ENCODE measurements around the gene SLC36A3. TPM values are rescaled to one million over a fixed set of nuclear protein-coding genes. Genes with fewer than 3 reads are reported as not detected.

SLC36A3 gene
- not detected for total RNA-seq
- not detected for polyA plus RNA-seq

DNA sequence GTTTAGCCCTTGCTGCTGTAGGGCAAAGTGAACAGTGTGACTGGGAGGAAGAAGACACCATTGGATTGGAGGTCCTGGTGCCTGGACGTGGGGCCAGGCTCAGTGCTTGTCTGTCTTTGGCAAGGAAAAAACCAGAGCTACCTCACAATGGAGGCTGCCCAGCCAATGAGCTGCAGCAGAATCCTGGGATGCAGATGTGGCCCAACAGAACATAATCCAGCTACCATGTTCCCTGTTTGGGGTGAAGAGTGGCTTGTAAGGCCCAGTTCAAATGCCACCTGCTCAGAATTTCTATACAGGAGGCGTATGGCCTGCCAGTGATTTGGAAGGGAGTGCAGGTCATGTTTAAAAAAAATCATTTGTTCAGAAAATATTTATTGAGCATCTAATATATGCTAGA, at the start of gene SLC36A3:
SLC36A3 (minus strand) TSS at position 101 of the 400 bp plus-strand sequence. CDS start 412 bp downstream, outside the sequence.
- H3K9me3 ChIP-seq: no peaks in the 10 kb centered on the region
- WGBS, 2 donors: 73 to 82% methylated on average over 2 of the region's 2 CpGs
- H3K4me3 ChIP-seq: no peak within 1 kb of the TSS
- no peaks in the 10 kb centered on the region for H3K4me1 ChIP-seq
- no peak within 1 kb of the TSS for H3K27ac ChIP-seq
- intact Hi-C loops (cut with DNase I): no loop called here
- H3K36me3 ChIP-seq: no peaks in the 10 kb centered on the region
- TF ChIP-seq EP300 (IDR thresholded peaks at IDR 0.05): no peak
- no peak for TF ChIP-seq POLR2AphosphoS5 (IDR thresholded peaks at IDR 0.05)
- no peak for TF ChIP-seq POLR2A (IDR thresholded peaks at IDR 0.05)
- TF ChIP-seq, protein P1, sequence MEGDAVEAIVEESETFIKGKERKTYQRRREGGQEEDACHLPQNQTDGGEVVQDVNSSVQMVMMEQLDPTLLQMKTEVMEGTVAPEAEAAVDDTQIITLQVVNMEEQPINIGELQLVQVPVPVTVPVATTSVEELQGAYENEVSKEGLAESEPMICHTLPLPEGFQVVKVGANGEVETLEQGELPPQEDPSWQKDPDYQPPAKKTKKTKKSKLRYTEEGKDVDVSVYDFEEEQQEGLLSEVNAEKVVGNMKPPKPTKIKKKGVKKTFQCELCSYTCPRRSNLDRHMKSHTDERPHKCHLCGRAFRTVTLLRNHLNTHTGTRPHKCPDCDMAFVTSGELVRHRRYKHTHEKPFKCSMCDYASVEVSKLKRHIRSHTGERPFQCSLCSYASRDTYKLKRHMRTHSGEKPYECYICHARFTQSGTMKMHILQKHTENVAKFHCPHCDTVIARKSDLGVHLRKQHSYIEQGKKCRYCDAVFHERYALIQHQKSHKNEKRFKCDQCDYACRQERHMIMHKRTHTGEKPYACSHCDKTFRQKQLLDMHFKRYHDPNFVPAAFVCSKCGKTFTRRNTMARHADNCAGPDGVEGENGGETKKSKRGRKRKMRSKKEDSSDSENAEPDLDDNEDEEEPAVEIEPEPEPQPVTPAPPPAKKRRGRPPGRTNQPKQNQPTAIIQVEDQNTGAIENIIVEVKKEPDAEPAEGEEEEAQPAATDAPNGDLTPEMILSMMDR (IDR thresholded peaks at IDR 0.05): no peak
- H3K27me3 ChIP-seq: no peaks in the 10 kb centered on the region
- DNase-seq: no peak

DNA sequence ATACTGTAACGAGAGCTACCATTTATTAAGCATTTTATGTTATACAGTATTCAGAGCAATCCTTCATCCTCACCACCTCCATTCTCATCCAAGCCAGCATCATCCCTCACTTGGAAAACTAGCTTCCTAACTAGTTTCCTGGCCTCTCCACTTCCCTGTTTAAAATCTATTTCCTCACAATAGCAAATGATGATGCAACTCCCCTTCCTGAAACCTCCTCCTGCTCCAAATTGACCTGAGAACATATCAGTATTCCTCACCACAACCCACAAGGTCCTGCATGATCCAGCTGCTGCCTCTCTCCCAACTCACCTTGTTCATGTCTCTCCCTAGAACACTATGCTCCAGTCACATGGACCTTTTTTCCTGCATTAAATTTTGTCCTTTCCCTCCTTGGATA, 48.1 kb upstream of the SLC36A3 start:
- Histone ChIP-seq H3K4me3 (no peak overlapping the region), H3K27ac (no peak overlapping the region), H3K27me3 (no peaks in the 10 kb centered on the region), H3K36me3 (no peaks in the 10 kb centered on the region), H3K4me1 (no peaks in the 10 kb centered on the region), H3K9me3 (no peaks in the 10 kb centered on the region)
- WGBS, 2 donors: 92 to 97% methylated on average over 1 of the region's 1 CpG
- DNase-seq: no peak
- no peak for TF ChIP-seq EP300 (IDR thresholded peaks at IDR 0.05)
- TF ChIP-seq POLR2A (IDR thresholded peaks at IDR 0.05): no peak
- no peak for TF ChIP-seq POLR2AphosphoS5 (IDR thresholded peaks at IDR 0.05)
- TF ChIP-seq, protein P1 (IDR thresholded peaks at IDR 0.05): no peak
- intact Hi-C loops (cut with DNase I): no loop called here

DNA sequence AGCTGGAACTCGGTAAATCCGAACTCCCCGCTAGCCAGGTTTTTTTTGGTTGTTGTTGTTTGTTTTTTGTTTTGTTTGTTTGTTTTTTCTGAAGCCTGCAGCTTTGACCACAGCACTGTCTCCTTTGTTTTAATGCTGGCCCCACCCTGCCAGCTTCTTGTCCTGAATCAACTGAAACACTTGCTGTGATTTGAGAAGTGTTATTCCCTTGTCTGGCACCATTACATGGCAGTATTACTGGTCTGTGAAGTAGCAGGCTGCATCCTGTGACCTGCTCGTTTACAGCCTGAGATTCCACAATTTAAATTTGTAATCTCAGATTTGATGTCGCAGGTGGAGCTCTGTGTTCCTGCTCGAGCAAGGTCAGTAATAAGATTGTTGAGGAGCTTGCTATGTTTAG, 45.2 kb upstream of the SLC36A3 start:
- intact Hi-C loops (cut with DNase I): no loop called here
- Histone ChIP-seq H3K27ac (no peak overlapping the region), H3K9me3 (no peaks in the 10 kb centered on the region), H3K4me3 (no peak overlapping the region), H3K36me3 (no peaks in the 10 kb centered on the region), H3K27me3 (no peaks in the 10 kb centered on the region), H3K4me1 (peaks cover 0 to 10% (median 5%) of the 10 kb centered on the region in 4 donors)
- TF ChIP-seq EP300 (IDR thresholded peaks at IDR 0.05) (no peak), POLR2A (IDR thresholded peaks at IDR 0.05) (no peak), POLR2AphosphoS5 (IDR thresholded peaks at IDR 0.05) (no peak)
- TF ChIP-seq, protein P1 (IDR thresholded peaks at IDR 0.05): no peak
- 44 to 46% methylated on average over 6 of the region's 6 CpGs for WGBS, 2 donors
- DNase-seq: no peak

DNA sequence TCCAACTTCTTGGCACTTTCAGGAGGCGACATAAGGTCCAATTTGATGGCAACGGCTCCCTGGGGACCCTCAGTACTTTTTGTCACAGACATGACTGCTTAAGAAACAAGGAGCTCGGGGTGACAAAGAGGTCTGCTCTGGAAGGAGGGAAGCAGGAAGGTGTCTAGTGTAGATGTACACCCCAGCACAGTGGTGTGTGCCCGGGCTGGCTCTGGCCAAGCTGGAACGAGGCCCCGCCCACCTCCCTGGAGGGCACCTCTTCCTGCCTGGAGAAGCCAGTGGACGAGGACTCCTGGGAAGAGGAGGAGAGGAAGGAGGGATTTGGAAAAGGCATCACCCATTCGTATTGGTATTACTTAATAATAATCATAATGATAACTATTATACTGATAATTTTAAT, 43.8 kb upstream of the SLC36A3 start, which contains the start of gene SLC36A2:
SLC36A2 (minus strand) TSS at position 191 of the 400 bp plus-strand sequence; CDS start at position 92, 99 bp downstream.
- intact Hi-C loops (cut with DNase I): no loop called here
- Histone ChIP-seq H3K27me3 (no peaks in the 10 kb centered on the region), H3K27ac (no peak within 1 kb of the TSS), H3K9me3 (no peaks in the 10 kb centered on the region), H3K36me3 (no peaks in the 10 kb centered on the region), H3K4me3 (no peak within 1 kb of the TSS), H3K4me1 (peaks cover 0 to 10% (median 5%) of the 10 kb centered on the region in 4 donors)
- WGBS, 2 donors: 63 to 70% methylated on average over 8 of the region's 8 CpGs
- DNase-seq: no peak
- TF ChIP-seq EP300 (IDR thresholded peaks at IDR 0.05) (no peak), POLR2A (IDR thresholded peaks at IDR 0.05) (no peak), POLR2AphosphoS5 (IDR thresholded peaks at IDR 0.05) (no peak)
- TF ChIP-seq, protein P1 (IDR thresholded peaks at IDR 0.05): no peak
